Keratinocyte (primary cell): ENCODE data around the gene ERG28. TPM values are rescaled to one million over a fixed set of nuclear protein-coding genes. Genes with fewer than 3 reads are reported as not detected.

ENCODE experiments used
- DNase-seq: peaks from one replicate; pipeline ENCODE4 v3.0.0-alpha.2; 2011; ENCODE audit warnings: low read depth, missing footprints, low spot score
- FAIRE-seq: peaks from 2 replicates; lab custom pipeline; 2011; peaks lifted over from hg19 to GRCh38; lab: Jason Lieb, UNC
- H2AFZ ChIP-seq: 2 replicates; pipeline ENCODE4 v1.6.0; 2012; ENCODE audit warnings: low read length, control low read depth, inconsistent platforms; ENCODE audit not compliant: control insufficient read depth
- H3K27ac ChIP-seq: 2 replicates; pipeline ENCODE4 v1.5.1; 2011; ENCODE audit warnings: low read length; ENCODE audit not compliant: control insufficient read depth, insufficient read depth
- H3K27me3 ChIP-seq: 3 replicates; pipeline ENCODE4 v1.6.0; 2011; ENCODE audit warnings: low read length; ENCODE audit not compliant: control insufficient read depth, insufficient read depth; ENCODE audit errors: extremely low read depth
- H3K36me3 ChIP-seq, 2 experiments: 2 replicates in 1 of 2; 3 replicates in 1 of 2; pipeline ENCODE4 v1.5.1; 2011; ENCODE audit warnings: low read length in 2 of 2, mild to moderate bottlenecking in 1 of 2; ENCODE audit not compliant: control insufficient read depth in 2 of 2, insufficient read depth in 2 of 2; ENCODE audit errors: extremely low read depth in 1 of 2
- H3K4me1 ChIP-seq: 3 replicates; pipeline ENCODE4 v1.5.1; 2011; ENCODE audit warnings: low read length; ENCODE audit not compliant: control insufficient read depth, insufficient read depth; ENCODE audit errors: extremely low read depth
- H3K4me2 ChIP-seq: 3 replicates; pipeline ENCODE4 v1.6.0; 2011; ENCODE audit warnings: low read depth, low read length; ENCODE audit not compliant: control insufficient read depth, insufficient read depth; ENCODE audit errors: extremely low read depth
- H3K4me3 ChIP-seq, 3 experiments: fragments of 200-600 bp in 1 of 3; sonication (generic) in 1 of 3; 2 replicates in 2 of 3; 3 replicates in 1 of 3; pipeline ENCODE4 v1.5.1; 2011 to 2016; ENCODE audit warnings: low read length in 3 of 3, mild to moderate bottlenecking in 3 of 3, control low read depth in 2 of 3, inconsistent platforms in 1 of 3, low read depth in 1 of 3, mixed read lengths in 1 of 3, mixed run types in 1 of 3, moderate library complexity in 1 of 3; ENCODE audit not compliant: control insufficient read depth in 2 of 3, insufficient read depth in 2 of 3; ENCODE audit errors: extremely low read depth in 1 of 3
- H3K79me2 ChIP-seq: 2 replicates; pipeline ENCODE4 v1.6.0; 2012; ENCODE audit warnings: low read length; ENCODE audit not compliant: control insufficient read depth, insufficient read depth
- H3K9ac ChIP-seq: 3 replicates; pipeline ENCODE4 v1.6.0; 2011; ENCODE audit warnings: low read length; ENCODE audit not compliant: control insufficient read depth, insufficient read depth; ENCODE audit errors: extremely low read depth
- H3K9me1 ChIP-seq: 3 replicates; pipeline ENCODE4 v1.6.0; 2011; ENCODE audit warnings: low read length; ENCODE audit not compliant: control insufficient read depth, insufficient read depth; ENCODE audit errors: extremely low read depth
- H3K9me3 ChIP-seq: 2 replicates; pipeline ENCODE4 v1.5.1; 2012; ENCODE audit warnings: low read depth, low read length; ENCODE audit not compliant: control insufficient read depth
- H4K20me1 ChIP-seq: 3 replicates; pipeline ENCODE4 v1.6.0; 2011; ENCODE audit warnings: low read length; ENCODE audit not compliant: control insufficient read depth, insufficient read depth; ENCODE audit errors: extremely low read depth
- EZH2 ChIP-seq: IDR thresholded peaks from one replicate; pipeline ENCODE4 v1.6.1; 2012; ENCODE audit warnings: inconsistent platforms, mild to moderate bottlenecking, low read length, moderate library complexity
- dilution Hi-C: fragments of 300-500 bp; cut with MboI; formaldehyde crosslinking; loops from one replicate; pipeline ENCODE4 v1.7.0; 2020; ENCODE audit warnings: low sequenced_read_pairs; ENCODE audit not compliant: extremely low pct_ligation_motif_present
- polyA plus RNA-seq, 5 experiments: library from polyadenylated mRNA; depleted of rRNA in 3 of 5; stranded (reverse) in 3 of 5; stranded (forward) in 1 of 5; unstranded in 1 of 5; fragments of >200 nt; gene quantifications; 1 replicate in 1 of 5; 2 replicates in 3 of 5; 3 replicates in 1 of 5; pipeline versions ENCODE4 v1.2.1 to v1.2.3, GENCODE V29; 2011 to 2012; ENCODE audit warnings: missing spikeins in 2 of 5, low read depth in 1 of 5, low replicate concordance in 1 of 5
- TF ChIP-seq, protein P1 (sequence below), 3 experiments: IDR thresholded peaks in 1 of 3; conservative IDR thresholded peaks in 1 of 3; optimal IDR thresholded peaks in 1 of 3; 2 replicates in 2 of 3; 3 replicates in 1 of 3; pipeline versions ENCODE3 to v1.5.1; 2011; ENCODE audit warnings: low read length in 3 of 3, mild to moderate bottlenecking in 3 of 3, moderate library complexity in 2 of 3, control low read depth in 1 of 3, inconsistent platforms in 1 of 3; ENCODE audit not compliant: insufficient read depth in 2 of 3; ENCODE audit errors: extremely low read depth in 1 of 3

ERG28 gene
- polyA plus RNA-seq, 1 donor (not counting 4 experiments of a cell fraction or from before 2014, with no cell fraction given) = 59.8 TPM

DNA sequence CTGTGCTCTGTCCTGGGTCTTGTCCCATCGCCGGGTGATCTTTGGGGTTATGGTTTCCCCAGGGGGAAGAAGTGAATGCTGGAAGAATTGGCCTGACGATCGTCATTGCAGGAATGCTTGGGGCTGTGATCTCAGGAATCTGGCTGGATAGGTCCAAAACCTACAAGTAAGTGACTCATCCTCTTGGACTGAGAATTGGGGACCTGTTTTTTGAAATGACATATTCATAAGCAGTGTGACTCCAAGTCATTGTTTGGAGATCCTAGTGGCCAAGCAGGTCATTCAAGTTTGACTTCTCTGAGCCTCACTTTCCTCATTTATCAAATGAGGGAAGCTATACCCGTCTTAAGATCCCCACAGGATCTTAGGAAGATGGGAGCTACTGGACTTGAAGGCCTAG, 25.8 kb downstream of the ERG28 start:
- H3K4me2 ChIP-seq = no peak overlapping the region
- no peak overlapping the region for H3K4me3 ChIP-seq
- no peaks in the 10 kb centered on the region for H3K9me1 ChIP-seq
- H3K9ac ChIP-seq = no peak overlapping the region
- H3K79me2 ChIP-seq = no peaks in the 10 kb centered on the region
- H3K9me3 ChIP-seq = no peaks in the 10 kb centered on the region
- no peaks in the 10 kb centered on the region for H3K27me3 ChIP-seq
- TF ChIP-seq, protein P1, sequence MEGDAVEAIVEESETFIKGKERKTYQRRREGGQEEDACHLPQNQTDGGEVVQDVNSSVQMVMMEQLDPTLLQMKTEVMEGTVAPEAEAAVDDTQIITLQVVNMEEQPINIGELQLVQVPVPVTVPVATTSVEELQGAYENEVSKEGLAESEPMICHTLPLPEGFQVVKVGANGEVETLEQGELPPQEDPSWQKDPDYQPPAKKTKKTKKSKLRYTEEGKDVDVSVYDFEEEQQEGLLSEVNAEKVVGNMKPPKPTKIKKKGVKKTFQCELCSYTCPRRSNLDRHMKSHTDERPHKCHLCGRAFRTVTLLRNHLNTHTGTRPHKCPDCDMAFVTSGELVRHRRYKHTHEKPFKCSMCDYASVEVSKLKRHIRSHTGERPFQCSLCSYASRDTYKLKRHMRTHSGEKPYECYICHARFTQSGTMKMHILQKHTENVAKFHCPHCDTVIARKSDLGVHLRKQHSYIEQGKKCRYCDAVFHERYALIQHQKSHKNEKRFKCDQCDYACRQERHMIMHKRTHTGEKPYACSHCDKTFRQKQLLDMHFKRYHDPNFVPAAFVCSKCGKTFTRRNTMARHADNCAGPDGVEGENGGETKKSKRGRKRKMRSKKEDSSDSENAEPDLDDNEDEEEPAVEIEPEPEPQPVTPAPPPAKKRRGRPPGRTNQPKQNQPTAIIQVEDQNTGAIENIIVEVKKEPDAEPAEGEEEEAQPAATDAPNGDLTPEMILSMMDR (optimal IDR thresholded peaks at IDR 0.05 in 1 of 3, IDR thresholded peaks at IDR 0.05 in 1 of 3, conservative IDR thresholded peaks at IDR 0.05 in 1 of 3; ENCODE audit: extremely low read depth in 1 of 3, insufficient read depth in 2 of 3, low read length in 3 of 3) = no peak
- no peak for FAIRE-seq
- dilution Hi-C loops = no loop called here
- DNase-seq = no peak
- no peaks in the 10 kb centered on the region for H3K4me1 ChIP-seq
- no peaks in the 10 kb centered on the region for H4K20me1 ChIP-seq
- H3K36me3 ChIP-seq = no peaks in the 10 kb centered on the region
- H2AFZ ChIP-seq = no peak overlapping the region
- no peak overlapping the region for H3K27ac ChIP-seq

DNA sequence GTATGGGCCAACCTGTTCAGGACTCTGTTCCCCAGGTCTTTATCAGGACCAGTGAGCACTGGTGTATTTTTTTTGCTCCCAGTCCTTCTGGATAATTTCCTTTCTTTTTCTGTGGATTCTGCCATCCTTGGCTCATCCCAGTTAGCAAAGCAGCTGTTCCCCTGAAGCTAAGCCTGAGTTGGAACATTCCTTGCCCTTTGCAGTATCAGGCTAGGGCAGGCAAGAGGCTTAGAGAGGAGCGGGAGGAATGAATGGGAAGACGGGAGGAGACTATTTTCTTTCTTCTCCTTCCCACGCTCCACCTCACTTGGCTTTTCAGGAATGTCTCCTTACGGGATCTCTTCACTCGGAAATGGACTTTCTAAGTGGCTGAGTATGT, 29.2 kb downstream of the ERG28 start:
- Histone ChIP-seq H3K4me3 (no peak overlapping the region), H3K27ac (no peak overlapping the region), H3K4me2 (no peak overlapping the region), H3K4me1 (no peaks in the 10 kb centered on the region), H3K9me3 (no peaks in the 10 kb centered on the region), H3K9ac (no peak overlapping the region), H3K27me3 (no peaks in the 10 kb centered on the region), H4K20me1 (no peaks in the 10 kb centered on the region), H3K36me3 (no peaks in the 10 kb centered on the region), H3K9me1 (no peaks in the 10 kb centered on the region), H3K79me2 (no peaks in the 10 kb centered on the region), H2AFZ (no peak overlapping the region)
- DNase-seq (no peak), FAIRE-seq (no peak)
- TF ChIP-seq EZH2 = no peak
- TF ChIP-seq, protein P1 (optimal IDR thresholded peaks at IDR 0.05 in 1 of 3, IDR thresholded peaks at IDR 0.05 in 1 of 3, conservative IDR thresholded peaks at IDR 0.05 in 1 of 3; ENCODE audit: extremely low read depth in 1 of 3, insufficient read depth in 2 of 3, low read length in 3 of 3) = no peak
- dilution Hi-C loops = no loop called here
